ENCODE results near the gene TYMP. TPM values are rescaled to one million over a fixed set of nuclear protein-coding genes. Genes with fewer than 3 reads are reported as not detected.
"Not testable (repeated sequence)": the region's sequence is repeated elsewhere in the genome, so short reads cannot be mapped to it uniquely, and the experiment has no call there.

The TYMP gene
- total RNA-seq, 1 donor from 2014 or later = 8.9 TPM

DNA sequence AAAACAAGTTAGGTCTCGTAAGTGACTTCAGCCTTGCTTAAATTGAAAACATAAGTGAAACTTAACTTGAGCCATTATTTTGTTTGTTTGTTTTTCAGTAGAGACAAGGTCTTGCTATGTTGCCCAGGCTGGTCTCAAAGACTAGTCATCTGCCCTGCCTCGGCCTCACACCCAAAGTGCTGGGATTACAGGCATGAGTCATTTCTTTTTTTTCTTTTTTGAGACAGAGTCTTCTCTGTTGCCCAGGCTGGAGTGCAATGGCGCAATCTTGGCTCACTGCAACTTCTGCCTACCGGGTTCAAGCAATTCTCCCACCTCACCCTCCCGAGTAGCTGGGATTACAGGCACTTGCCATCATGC lies 11.8 kb upstream of the TYMP start:
- not testable (repeated sequence) for H3K9ac ChIP-seq (ENCODE audit: low read depth in 1 of 3, low read length in 3 of 3); H3K4me3 ChIP-seq (ENCODE audit: low read length in 3 of 3); H3K9me3 ChIP-seq (ENCODE audit: control insufficient read depth in 3 of 3, low read length in 3 of 3); H3K36me3 ChIP-seq (ENCODE audit: control insufficient read depth in 3 of 3, insufficient read depth in 3 of 3, low read length in 3 of 3)
- peaks cover 20 to 32% (median 31%) of the 10 kb centered on the region in 3 donors for H3K27me3 ChIP-seq (ENCODE audit: control insufficient read depth in 3 of 3, insufficient read depth in 3 of 3, low read length in 3 of 3)
- H3K27ac ChIP-seq (ENCODE audit: low read depth, low read length) = peak overlapping the region; percentile 5
- H3K4me1 ChIP-seq (ENCODE audit: control insufficient read depth in 3 of 3, insufficient read depth in 3 of 3, low read length in 3 of 3) = peaks cover 5 to 24% (median 8%) of the 10 kb centered on the region in 3 donors

DNA sequence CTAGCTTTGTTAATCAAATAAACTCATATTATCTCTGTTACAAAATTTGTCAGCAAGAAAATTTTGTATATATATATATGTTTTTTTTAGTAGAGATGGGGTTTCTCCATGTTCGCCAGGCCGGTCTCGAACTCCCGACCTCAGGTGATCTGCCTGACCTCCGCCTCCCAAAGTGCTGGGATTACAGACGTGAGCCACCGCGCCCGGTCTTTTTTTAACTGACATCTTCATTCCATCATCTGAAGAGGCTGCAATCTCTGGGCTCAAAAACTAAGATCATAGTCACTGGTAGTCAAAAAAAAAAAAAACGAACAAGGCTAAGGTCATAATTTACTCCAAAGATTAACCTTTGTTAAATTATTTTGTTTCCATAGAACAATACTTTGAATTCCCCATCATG lies 10.6 kb upstream of the TYMP start:
- no peak overlapping the region for H3K9ac ChIP-seq (ENCODE audit: low read depth in 1 of 3, low read length in 3 of 3)
- peak overlapping the region; percentile 91 for H3K27ac ChIP-seq (ENCODE audit: low read depth, low read length)
- H3K36me3 ChIP-seq (ENCODE audit: control insufficient read depth in 3 of 3, insufficient read depth in 3 of 3, low read length in 3 of 3) = no peaks in the 10 kb centered on the region
- H3K4me3 ChIP-seq (ENCODE audit: low read length in 3 of 3) = no peak overlapping the region
- no peaks in the 10 kb centered on the region for H3K9me3 ChIP-seq (ENCODE audit: control insufficient read depth in 3 of 3, low read length in 3 of 3)
- peaks cover 5 to 24% (median 8%) of the 10 kb centered on the region in 3 donors for H3K4me1 ChIP-seq (ENCODE audit: control insufficient read depth in 3 of 3, insufficient read depth in 3 of 3, low read length in 3 of 3)
- peaks cover 7 to 19% (median 18%) of the 10 kb centered on the region in 3 donors for H3K27me3 ChIP-seq (ENCODE audit: control insufficient read depth in 3 of 3, insufficient read depth in 3 of 3, low read length in 3 of 3)

DNA sequence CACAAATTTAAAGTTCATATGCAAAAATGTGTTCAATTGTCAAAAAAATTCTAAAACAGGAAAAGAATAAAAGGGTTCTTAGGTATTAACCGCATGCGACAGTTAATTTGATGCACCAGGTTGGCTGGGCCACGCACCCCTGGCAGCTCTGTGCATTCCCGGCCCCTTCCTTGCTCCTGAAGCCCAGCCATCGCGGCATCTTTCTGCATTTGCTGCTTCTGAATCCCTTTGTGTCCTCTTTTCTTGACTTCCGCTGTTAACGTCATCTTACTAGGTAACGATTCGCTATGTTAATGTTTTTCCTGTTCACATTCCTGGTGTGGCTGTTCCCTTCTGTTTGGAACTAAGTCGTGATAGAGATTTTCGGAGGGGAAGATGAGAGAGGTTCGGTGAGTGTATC lies 8.0 kb upstream of the TYMP start:
- Histone ChIP-seq H3K9me3 (ENCODE audit: control insufficient read depth in 3 of 3, low read length in 3 of 3) (no peaks in the 10 kb centered on the region), H3K4me1 (ENCODE audit: control insufficient read depth in 3 of 3, insufficient read depth in 3 of 3, low read length in 3 of 3) (peaks cover 0 to 12% (median 3%) of the 10 kb centered on the region in 3 donors), H3K27me3 (ENCODE audit: control insufficient read depth in 3 of 3, insufficient read depth in 3 of 3, low read length in 3 of 3) (peaks cover 2 to 19% (median 18%) of the 10 kb centered on the region in 3 donors), H3K27ac (ENCODE audit: low read depth, low read length) (peak overlapping the region; percentile 91), H3K4me3 (ENCODE audit: low read length in 3 of 3) (no peak overlapping the region), H3K9ac (ENCODE audit: low read depth in 1 of 3, low read length in 3 of 3) (no peak overlapping the region), H3K36me3 (ENCODE audit: control insufficient read depth in 3 of 3, insufficient read depth in 3 of 3, low read length in 3 of 3) (no peaks in the 10 kb centered on the region)

DNA sequence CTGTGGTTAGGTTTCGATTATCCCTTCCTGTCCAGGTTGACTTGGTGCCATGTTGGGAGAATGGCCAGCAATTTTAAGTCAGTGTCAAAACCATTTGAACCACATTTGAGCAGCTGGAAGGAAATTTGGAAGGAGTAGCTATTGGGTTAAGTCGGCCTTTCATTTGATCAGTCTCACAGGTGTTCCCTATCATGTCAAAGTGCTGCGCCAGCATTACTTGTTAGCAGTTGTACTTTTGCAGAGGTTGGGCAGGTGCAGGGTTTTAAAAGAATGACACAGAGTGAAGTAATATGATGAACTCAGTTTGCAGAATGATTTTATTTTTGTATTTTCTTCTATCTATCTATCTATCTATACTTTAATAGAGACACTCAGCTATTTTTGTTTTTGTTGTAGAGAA lies 6.4 kb upstream of the TYMP start:
- Histone ChIP-seq H3K36me3 (ENCODE audit: control insufficient read depth in 3 of 3, insufficient read depth in 3 of 3, low read length in 3 of 3) (no peaks in the 10 kb centered on the region), H3K9me3 (ENCODE audit: control insufficient read depth in 3 of 3, low read length in 3 of 3) (no peaks in the 10 kb centered on the region), H3K9ac (ENCODE audit: low read depth in 1 of 3, low read length in 3 of 3) (no peak overlapping the region), H3K27ac (ENCODE audit: low read depth, low read length) (no peak overlapping the region), H3K4me1 (ENCODE audit: control insufficient read depth in 3 of 3, insufficient read depth in 3 of 3, low read length in 3 of 3) (peaks cover under 1 to 19% (median 11%) of the 10 kb centered on the region in 3 donors), H3K4me3 (ENCODE audit: low read length in 3 of 3) (no peak overlapping the region), H3K27me3 (ENCODE audit: control insufficient read depth in 3 of 3, insufficient read depth in 3 of 3, low read length in 3 of 3) (peaks cover 13 to 28% (median 24%) of the 10 kb centered on the region in 3 donors)

DNA sequence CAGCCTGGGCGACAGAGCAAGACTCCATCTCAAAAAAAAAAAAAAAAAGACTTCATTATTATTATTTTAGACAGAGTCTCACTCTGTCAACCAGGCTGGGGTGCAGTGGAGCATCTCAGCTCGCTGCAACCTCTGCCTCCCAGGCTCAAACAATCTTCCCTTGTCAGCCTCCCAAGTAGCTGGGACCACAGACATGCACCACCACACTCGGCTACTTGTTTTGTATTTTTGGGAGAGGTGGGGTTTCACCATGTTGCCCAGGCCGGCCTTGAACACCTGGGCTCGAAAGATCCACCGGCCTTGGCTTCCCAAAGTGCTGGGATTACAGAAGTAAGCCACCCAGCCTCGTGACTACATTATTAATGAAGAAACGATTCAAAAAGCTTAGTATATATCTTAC lies 5.3 kb upstream of the TYMP start:
- H3K4me3 ChIP-seq (ENCODE audit: low read length in 3 of 3) = no peak overlapping the region
- H3K27me3 ChIP-seq (ENCODE audit: control insufficient read depth in 3 of 3, insufficient read depth in 3 of 3, low read length in 3 of 3) = peaks cover 22 to 39% (median 34%) of the 10 kb centered on the region in 3 donors
- no peak overlapping the region for H3K27ac ChIP-seq (ENCODE audit: low read depth, low read length)
- no peaks in the 10 kb centered on the region for H3K9me3 ChIP-seq (ENCODE audit: control insufficient read depth in 3 of 3, low read length in 3 of 3)
- H3K9ac ChIP-seq (ENCODE audit: low read depth in 1 of 3, low read length in 3 of 3) = no peak overlapping the region
- no peaks in the 10 kb centered on the region for H3K36me3 ChIP-seq (ENCODE audit: control insufficient read depth in 3 of 3, insufficient read depth in 3 of 3, low read length in 3 of 3)
- peaks cover 5 to 29% (median 16%) of the 10 kb centered on the region in 3 donors for H3K4me1 ChIP-seq (ENCODE audit: control insufficient read depth in 3 of 3, insufficient read depth in 3 of 3, low read length in 3 of 3)

DNA sequence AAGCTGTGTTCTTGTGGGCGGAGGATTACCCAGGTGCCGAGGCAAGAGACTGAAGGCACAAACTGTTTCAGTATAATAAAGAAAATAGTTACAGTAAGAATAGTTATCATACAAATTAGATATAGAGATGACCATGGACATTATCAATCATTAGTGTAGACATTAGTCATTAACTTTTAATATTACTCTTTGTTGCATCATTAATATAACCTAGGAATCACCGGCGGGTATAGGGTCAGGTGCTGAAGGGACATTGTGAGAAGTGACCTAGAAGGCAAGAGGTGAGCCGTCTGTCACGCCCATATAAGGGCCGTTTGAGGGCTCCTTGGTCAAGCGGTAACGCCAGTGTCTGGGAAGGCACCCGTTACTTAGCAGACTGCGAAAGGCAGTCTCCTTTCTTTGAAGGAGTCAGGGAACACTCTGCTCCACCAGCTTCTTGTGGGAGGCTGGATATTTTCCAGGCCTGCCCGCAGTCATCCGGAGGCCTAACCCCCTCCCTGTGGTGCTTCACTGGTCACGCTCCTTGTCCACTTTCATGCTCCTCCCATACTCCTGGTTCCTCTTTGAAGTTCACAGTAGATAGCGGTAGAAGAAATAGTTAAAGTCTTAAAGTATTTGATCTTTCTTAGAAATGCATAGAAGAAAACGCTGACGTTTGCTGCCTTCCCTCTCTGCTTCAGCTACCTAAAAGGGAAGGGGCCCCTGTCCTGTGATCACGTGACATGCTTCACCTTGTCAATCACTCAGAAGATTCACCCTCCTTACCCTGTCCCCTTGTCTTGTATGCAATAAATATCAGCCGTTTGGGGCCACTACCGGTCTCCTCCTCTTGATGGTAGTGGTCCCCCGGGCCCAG lies 4.3 kb upstream of the TYMP start:
- Histone ChIP-seq H3K27me3 (ENCODE audit: control insufficient read depth in 3 of 3, insufficient read depth in 3 of 3, low read length in 3 of 3) (peaks cover 30 to 47% (median 43%) of the 10 kb centered on the region in 3 donors), H3K4me1 (ENCODE audit: control insufficient read depth in 3 of 3, insufficient read depth in 3 of 3, low read length in 3 of 3) (peaks cover 5 to 29% (median 19%) of the 10 kb centered on the region in 3 donors), H3K27ac (ENCODE audit: low read depth, low read length) (peak overlapping the region; percentile 5)
- H3K9ac ChIP-seq (ENCODE audit: low read depth in 1 of 3, low read length in 3 of 3); H3K4me3 ChIP-seq (ENCODE audit: low read length in 3 of 3); H3K9me3 ChIP-seq (ENCODE audit: control insufficient read depth in 3 of 3, low read length in 3 of 3); H3K36me3 ChIP-seq (ENCODE audit: control insufficient read depth in 3 of 3, insufficient read depth in 3 of 3, low read length in 3 of 3): not testable (repeated sequence)

DNA sequence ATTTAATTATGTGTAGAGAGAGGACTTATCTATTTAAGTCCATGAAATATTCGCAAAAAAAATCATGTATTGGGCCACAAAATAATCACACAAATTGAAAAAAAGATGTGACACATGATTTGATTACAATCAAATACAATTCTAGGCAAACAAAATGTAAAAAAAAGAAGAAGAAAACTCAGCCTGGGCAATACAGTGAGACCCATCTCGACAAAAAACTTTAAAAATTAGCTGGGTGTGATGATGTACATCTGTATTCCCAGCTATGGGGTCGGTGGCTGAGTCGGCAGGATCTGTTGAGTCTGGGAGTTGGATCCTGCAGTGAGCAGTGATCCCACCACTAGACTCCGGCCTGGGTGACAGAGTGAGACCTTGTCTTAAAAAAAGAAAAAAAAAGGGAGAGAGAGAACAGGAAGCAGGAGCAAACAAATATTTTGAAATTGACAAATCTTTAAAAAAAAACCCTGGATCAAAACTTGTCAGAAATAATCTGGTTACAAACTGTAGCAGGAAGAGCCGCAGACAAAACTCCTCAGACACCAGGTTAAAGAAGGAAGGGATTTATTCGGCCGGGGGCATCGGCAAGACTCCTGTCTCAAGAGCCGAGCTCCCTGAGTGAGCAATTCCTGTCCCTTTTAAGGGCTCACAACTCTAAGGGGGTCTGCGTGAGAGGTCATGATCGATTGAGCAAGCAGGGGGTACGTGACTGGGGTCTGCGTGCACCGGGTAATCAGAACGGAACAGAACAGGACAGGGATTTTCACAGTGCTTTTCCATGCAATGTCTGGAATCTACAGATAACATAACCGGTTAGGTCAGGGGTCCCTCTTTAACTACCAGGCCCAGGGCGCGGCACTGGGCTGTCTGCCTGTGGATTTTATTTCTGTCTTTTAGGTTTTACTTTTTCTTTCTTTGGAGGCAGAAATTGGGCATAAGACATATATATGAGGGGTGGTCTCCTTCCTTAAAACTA lies 3.3 kb upstream of the TYMP start:
- H3K9ac ChIP-seq (ENCODE audit: low read depth in 1 of 3, low read length in 3 of 3) = no peak overlapping the region
- H3K27me3 ChIP-seq (ENCODE audit: control insufficient read depth in 3 of 3, insufficient read depth in 3 of 3, low read length in 3 of 3) = peaks cover 30 to 57% (median 45%) of the 10 kb centered on the region in 3 donors

DNA sequence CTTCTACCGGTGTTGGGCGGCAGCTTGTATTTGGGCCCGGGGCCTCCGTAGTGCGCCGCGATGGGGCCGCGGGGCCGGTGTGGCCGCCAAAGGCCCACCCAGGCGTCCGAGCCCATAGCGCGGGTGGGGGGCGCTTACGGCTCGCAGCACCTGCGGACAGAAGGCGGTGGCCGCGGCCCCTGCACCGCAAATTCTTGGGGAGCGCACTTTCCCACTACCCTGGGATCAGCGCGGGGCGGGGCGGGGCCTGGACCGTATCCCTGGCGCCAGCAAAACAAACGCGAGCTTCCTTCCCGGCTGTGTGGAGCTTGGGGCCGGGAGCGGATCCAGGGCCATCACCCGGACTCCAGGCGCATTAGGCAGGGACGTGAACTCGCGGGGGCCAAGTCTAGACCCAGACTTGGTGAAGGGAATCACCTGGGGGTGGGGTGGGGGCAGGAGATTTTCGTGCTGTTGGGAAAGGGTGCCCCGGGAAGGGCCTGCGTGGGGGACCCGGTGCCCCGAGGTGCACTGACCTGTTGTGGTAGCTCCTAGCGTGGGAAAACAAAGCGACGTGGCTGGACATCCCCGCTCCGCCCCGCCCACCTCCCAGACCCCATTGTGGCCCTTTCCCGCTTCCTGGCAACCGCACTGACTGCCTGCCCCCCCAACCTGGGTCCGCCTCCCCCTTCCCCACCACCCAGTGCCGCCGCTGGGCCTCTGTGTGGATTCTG lies 2.3 kb upstream of the TYMP start:
- Histone ChIP-seq H3K36me3 (ENCODE audit: control insufficient read depth in 3 of 3, insufficient read depth in 3 of 3, low read length in 3 of 3) (no peaks in the 10 kb centered on the region), H3K4me3 (ENCODE audit: low read length in 3 of 3) (peak overlapping the region in 2 of 3 donors; percentile 65 to 70), H3K27ac (ENCODE audit: low read depth, low read length) (peak overlapping the region; percentile 93), H3K4me1 (ENCODE audit: control insufficient read depth in 3 of 3, insufficient read depth in 3 of 3, low read length in 3 of 3) (peaks cover 9 to 38% (median 29%) of the 10 kb centered on the region in 3 donors), H3K9me3 (ENCODE audit: control insufficient read depth in 3 of 3, low read length in 3 of 3) (no peaks in the 10 kb centered on the region), H3K27me3 (ENCODE audit: control insufficient read depth in 3 of 3, insufficient read depth in 3 of 3, low read length in 3 of 3) (peaks cover 30 to 59% (median 45%) of the 10 kb centered on the region in 3 donors), H3K9ac (ENCODE audit: low read depth in 1 of 3, low read length in 3 of 3) (peak overlapping the region; percentile 78 to 86 (median 83))

More for the DNA sequence above, 3.3 kb upstream of the TYMP start:
- Histone ChIP-seq H3K27ac (ENCODE audit: low read depth, low read length) (peak overlapping the region; percentile 93), H3K36me3 (ENCODE audit: control insufficient read depth in 3 of 3, insufficient read depth in 3 of 3, low read length in 3 of 3) (no peaks in the 10 kb centered on the region), H3K4me3 (ENCODE audit: low read length in 3 of 3) (no peak overlapping the region), H3K4me1 (ENCODE audit: control insufficient read depth in 3 of 3, insufficient read depth in 3 of 3, low read length in 3 of 3) (peaks cover 5 to 33% (median 24%) of the 10 kb centered on the region in 3 donors), H3K9me3 (ENCODE audit: control insufficient read depth in 3 of 3, low read length in 3 of 3) (no peaks in the 10 kb centered on the region)

DNA sequence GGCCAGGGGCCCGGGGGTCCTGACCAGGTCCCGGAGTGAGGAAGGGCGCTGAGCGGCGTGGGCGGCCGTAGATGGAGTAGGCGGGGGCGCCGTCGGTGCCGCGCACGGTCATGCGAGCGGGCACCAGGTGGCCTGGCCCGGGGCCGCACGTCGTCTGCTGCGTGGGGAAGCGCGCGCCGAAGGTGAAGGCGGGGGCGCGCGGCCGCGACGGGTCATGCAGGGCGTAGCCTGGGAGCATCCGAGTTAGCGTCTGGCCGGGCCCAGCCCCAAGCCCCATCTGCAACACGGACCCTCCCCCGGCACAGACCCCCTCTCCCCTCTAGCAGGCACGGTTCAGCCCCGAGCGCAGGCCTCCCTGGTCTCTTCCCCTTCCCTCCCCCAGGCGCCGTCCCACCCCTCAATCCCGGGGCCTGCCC lies 1.7 kb upstream of the TYMP start:
- no peaks in the 10 kb centered on the region for H3K9me3 ChIP-seq (ENCODE audit: control insufficient read depth in 3 of 3, low read length in 3 of 3)
- peak overlapping the region; percentile 78 to 86 (median 83) for H3K9ac ChIP-seq (ENCODE audit: low read depth in 1 of 3, low read length in 3 of 3)
- peak overlapping the region; percentile 93 for H3K27ac ChIP-seq (ENCODE audit: low read depth, low read length)
- peaks cover 30 to 64% (median 45%) of the 10 kb centered on the region in 3 donors for H3K27me3 ChIP-seq (ENCODE audit: control insufficient read depth in 3 of 3, insufficient read depth in 3 of 3, low read length in 3 of 3)
- peaks cover 10 to 44% (median 33%) of the 10 kb centered on the region in 3 donors for H3K4me1 ChIP-seq (ENCODE audit: control insufficient read depth in 3 of 3, insufficient read depth in 3 of 3, low read length in 3 of 3)
- H3K36me3 ChIP-seq (ENCODE audit: control insufficient read depth in 3 of 3, insufficient read depth in 3 of 3, low read length in 3 of 3) = no peaks in the 10 kb centered on the region
- H3K4me3 ChIP-seq (ENCODE audit: low read length in 3 of 3) = peak overlapping the region; percentile 65 to 70 (median 66)
